Effector CD4-positive, alpha-beta T cell (primary cell): ENCODE data around the gene HS6ST2.

ENCODE experiments used
- DNase-seq: peaks from one replicate; pipeline ENCODE4 v3.0.0-alpha.2; 2020

Gene HS6ST2

GRCh38 chrX:132738951-132739350, 219.5 kb downstream of the HS6ST2 start:
- DNase-seq: no peak

DNA sequence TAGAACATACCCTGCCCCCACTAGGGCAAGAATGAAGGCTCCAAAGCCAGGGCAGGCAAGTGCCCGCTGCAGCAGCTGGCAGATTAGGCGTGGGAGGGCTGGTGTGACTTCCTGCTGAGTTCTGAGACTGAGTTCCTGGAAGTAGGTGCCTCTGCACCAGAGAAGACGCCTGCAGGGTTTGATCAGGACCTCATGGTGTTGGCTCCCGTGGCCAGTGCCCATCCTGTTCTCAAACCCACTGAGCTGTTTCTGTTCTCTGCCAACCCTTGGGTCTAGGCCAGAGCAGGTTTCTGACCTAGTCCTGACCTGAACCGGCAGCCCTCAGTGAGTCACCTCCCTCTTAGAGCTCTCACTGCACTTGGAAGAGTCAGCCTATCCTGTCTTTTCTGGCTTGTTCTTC, 220.7 kb downstream of the HS6ST2 start:
- peak; percentile 3 for DNase-seq

- DNase-seq: no peak
These were observed 226.2 kb downstream of the HS6ST2 start for GRCh38 chrX:132732236-132732635.

DNA sequence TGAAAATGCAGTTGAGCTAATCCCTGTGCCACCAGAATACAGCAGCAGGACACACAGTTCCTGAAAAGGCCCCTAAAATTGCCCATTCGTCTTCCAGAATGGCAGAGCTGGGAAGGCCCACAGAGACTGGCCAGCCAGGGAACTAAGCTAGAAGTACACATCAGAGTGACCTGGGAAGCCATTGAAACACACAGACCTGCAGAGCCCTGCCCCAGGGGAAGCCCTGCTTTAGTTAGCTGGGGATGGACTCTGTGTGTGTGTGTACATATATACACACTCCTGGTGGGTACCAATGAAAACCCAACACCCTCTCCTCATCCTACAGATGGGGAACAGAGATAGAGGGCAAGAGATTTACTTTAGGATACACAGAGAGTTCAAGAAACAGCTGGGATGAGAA, 227.7 kb downstream of the HS6ST2 start:
- DNase-seq: no peak

DNA sequence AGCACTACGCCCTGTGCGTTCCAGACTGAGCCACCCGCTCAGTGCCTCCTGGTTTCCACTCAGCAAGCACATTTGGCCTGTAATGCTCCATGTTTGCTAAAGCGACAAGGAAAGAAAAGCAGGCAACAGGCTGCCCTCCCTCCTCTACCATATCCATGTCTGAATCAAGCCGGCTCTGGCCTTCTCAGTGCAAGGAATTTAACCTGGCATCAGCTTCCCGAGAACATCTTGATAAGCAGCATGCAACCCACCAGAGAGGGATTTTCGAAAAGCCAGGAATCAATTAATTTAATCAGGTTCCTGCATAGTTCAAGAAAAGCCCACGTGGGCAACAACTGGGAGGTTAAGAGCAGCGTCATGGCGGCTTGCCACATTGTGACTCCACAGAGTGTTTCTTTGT, 228.2 kb downstream of the HS6ST2 start:
- DNase-seq: no peak

GRCh38 chrX:132728296-132728695, 230.1 kb downstream of the HS6ST2 start:
- no peak for DNase-seq

GRCh38 chrX:132718431-132718958, 239.9 kb downstream of the HS6ST2 start:
- DNase-seq: no peak

DNA sequence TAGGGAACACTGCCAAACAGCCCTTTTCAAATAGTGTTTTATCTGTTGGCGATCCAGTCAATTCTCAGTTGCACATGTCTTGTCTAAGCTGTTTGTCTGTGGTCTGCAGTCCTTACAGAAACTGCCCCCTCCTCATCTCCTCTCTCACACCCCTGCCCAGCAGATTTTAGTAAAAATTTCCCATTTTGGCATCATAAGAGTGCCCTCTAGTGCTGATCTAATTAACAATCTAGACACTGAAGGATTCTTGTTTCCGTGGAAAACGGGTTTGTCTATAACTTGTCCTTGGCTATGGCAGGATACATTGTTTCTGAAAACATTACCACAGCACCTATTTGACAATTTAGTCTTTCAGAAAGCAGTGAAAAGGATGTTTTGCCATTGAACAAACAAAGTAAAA, 242.4 kb downstream of the HS6ST2 start:
- no peak for DNase-seq

DNA sequence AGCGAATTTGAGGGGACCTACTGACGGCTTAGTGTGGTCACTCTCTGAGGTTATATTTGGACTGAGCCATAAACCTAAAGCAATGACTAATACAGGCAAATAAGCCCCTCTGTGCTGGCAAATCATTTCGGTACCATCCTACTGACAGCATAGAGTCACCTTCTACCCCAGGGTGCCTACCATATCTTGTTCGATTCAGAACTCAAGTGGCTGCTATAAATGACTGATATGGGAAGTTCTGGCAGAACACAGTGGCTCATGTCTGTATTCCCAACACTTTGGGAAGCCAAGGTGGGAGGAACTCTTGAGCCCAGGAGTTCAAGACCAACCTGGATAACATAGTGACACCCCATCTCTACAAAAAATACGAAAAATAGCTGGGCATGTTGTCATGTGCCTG, 243.5 kb downstream of the HS6ST2 start:
- DNase-seq: no peak

DNA sequence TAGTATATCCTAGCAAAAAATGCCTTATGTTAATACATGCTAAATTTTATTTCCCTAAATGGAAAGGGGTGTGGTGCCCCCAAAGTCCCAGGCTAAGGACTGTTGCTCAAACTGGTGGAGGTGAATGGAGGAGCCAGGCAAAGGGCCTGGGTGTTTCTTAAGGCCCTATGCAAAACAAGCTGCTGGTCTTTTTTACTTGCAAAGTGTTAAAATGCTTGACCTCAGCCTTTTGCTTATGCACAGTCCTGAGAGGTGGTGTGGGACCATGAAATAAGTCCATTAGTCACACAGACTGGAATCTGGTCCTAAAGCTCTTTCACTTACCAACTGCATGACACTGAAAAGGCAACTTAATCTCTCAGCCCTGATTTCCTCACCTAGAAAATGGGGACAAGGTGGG, 246.1 kb downstream of the HS6ST2 start:
- no peak for DNase-seq

GRCh38 chrX:132710656-132711155, 247.7 kb downstream of the HS6ST2 start:
- no peak for DNase-seq

DNA sequence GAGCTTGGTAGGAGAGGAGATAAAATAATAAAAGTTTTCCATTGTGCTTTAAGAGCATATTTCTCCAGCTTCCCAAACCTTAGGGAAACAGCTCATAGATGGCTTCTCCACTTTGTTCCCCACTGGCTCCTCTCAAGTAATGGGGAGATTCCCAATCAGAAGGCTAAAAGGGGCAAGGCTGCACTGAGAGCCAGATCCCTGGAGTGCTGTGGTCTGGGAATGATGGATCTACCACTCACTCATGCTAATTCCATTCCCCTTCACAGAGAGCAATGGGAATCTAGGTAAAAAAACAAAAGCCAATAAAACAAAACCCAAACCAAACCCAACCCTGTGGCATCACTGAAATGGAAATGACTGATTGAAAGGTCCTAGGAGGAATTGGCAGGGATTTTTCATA, 249.9 kb downstream of the HS6ST2 start:
- DNase-seq: no peak

GRCh38 chrX:132704769-132705168, 253.7 kb downstream of the HS6ST2 start:
- DNase-seq: no peak

- DNase-seq: no peak
These were observed 264.0 kb downstream of the HS6ST2 start for GRCh38 chrX:132694382-132694781.

DNA sequence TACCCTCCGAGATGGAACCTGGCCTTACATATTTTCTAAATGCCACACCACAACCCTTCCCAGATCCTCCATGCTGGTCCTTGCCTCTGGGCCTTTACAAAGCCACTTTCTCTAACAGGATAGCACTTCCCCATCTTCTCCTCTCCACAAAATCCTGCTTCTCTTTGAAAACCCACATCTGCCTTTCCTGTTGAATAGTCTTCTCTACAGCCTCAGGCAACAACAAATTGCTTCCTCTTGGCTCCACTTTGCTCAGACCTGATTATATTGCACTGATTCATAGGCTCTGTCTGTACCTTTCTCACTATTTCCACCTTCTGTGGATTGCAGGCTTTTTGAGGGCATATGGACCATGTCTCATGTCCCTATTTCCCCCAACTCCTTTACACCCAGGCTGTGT, 265.9 kb downstream of the HS6ST2 start:
- DNase-seq: no peak

DNA sequence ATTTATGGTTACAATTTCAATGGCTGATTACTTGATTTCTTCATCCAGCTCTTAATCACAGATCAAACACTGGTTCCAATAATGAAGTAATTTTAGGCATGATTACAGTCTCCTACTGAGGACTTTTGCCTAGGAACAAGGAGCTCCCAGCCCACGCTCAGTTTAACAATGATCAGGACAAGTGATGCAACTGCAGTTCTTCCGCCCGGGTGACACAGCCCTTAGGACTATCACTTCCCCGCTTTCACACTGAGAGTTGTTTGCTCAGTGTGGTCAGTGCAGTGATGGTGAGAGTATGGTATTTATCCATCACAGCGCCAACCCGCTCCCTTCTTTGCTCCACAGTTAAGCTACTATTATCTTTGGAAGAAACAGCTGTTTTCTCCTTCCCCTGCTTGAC, 266.4 kb downstream of the HS6ST2 start:
- DNase-seq: no peak

DNA sequence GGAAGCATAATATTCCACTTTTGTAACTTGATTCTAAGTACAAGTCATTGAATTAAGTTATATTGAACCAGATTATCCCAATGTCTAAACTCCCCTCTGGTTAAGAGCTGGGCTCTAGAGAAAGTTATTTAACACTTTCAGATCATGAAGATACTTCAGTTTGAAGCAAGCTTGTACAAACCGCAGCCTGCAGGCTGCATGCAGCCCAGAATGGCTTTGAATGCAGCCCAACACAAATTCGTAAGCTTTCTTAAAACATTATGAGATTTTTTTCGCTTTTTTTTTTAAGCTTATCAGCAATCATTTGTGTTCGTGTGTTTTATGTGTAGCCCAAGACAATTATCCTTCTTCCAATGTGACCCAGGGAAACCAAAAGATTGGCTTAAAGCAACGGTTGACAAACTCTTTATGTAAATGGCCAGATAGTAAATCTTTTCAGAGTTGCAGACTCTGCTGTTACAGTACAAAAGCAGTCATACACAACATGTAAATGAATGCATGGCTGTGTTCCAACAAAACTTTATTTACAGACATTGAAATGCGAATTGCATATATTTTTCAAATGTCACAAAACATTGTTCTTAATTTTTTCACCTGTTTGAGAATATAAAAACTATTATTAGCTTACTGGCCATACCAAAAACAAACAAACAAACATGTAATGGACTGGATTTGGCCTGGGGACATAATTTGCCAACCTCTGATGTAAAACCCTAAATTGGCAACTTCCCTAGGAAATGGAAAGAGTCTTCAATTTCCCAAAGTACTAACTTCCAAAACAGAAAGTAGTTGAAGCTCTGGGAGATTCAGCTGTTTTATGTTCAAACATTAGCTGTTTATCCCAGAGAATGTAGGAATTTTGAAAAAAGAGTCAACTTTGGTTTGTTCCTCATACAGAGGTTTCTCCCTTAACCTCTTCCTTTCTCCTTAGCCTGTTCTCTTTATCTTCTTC, 268.5 kb downstream of the HS6ST2 start:
- DNase-seq: no peak

DNA sequence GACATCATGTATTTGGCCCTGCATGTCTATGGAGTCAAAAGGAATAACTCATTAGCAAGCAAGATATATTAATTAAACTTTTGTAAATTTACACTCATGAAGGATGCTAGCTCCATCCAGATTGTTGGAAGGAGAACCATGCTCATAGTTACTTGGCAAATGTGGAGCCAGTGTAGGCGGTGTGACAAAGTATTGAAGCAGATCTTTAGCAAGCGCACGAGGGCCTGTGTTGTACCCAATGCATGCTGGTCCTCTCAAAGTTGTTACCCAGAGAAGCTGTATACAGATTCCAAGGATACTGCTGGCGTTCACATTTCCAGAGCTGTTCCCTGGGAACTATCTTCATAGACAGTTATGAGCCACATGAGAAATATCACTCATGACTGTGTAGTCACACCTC, 273.2 kb downstream of the HS6ST2 start:
- no peak for DNase-seq

DNA sequence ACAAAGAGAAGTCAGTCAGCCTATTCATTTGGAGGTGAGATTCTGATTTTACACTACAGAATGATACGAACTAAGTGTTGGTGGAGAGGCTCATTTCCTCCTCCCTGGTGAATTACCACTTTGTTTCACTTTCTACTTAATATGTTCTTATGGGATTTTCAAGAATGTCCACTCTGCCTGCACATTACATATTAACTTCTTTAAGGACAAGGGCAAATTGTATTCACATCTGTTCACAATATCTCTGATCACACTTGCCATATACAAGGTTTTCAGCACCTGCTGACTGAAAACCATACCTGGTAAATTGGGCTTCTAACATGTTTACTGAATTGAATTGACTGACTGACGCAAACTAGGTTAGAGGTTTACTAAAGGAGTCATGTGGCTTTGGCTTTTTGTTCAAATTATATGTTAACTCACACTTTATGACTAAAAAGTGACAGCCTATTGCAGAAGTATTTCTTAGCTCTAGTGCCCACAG, 281.2 kb downstream of the HS6ST2 start:
- DNase-seq: no peak

DNA sequence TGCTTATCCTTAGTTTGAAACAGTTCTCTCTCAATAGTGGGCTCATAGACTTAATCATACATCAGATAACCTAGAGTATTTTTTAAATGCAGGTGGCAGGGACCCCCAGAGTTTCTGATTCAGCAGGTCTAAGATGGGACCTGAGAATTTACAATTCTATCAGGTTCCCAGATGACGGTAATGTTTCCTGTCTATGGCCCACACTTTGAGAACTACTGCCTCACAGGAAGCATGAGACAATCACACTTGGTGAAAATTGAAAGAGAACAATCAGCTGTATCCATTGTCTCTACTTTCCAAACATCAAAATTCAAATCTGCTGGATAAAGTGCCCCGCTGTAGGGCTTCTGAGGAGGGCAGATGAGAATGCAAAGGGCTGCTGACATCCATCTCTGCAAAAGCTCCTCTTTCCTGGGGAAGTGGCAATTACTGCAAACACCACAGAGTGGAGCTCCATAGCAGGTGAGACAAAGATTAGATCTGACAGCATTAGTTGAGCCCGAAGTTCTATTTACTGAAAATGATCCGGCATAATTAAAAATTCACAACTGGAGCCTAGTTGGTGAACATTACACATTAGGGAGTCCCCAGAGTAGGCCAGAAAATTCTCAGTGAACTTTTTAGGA, 281.8 kb downstream of the HS6ST2 start:
- DNase-seq: no peak

DNA sequence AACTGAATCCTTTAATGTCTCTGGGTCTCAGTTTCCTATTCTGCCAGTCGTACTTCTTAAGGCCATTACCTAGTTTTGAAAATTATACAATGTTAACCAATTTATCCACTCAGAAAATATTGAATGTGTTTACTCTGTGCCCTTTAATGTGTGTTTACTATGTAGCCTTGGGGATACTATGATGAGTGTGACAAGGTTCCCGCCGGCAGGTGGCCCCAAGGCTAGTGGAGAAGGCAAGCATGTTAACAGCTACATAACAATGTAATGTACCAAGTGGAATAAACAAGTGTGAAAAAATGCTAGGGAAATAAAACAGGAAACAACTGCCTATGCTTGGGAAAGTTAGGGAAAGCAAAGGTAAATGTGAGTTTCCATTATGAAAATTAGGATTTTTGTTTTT, 282.3 kb downstream of the HS6ST2 start:
- DNase-seq: no peak

- no peak for DNase-seq
These were observed 285.1 kb downstream of the HS6ST2 start for GRCh38 chrX:132673331-132673730.

GRCh38 chrX:132671229-132671641, 287.2 kb downstream of the HS6ST2 start:
- no peak for DNase-seq

DNA sequence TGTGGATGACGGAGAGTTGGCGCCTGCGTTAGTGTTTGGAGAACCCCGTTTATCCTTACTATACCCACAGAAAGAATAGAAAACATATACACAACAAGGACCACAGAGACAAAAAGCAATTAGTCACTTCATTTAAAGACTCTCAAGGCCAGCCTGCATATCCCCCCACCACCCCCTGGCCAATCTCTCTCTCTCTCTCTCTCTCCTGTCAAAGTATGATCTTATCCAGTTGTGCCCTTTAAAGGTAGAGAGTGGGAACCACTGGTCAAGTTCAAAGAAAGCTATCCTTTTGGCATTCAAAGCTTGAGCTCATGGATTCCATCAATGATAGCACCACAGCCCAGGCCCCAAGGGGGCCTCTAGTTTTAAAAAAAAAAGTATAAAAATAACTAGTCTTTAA, 289.3 kb downstream of the HS6ST2 start:
- no peak for DNase-seq
